Upper lobe of right lung (tissue), 1 donor: ENCODE results near the gene RFNG. TPM values are rescaled to one million over a fixed set of nuclear protein-coding genes. Genes with fewer than 3 reads are reported as not detected.

Experiments used
- ATAC-seq: fragments of 200-7000 bp; cut with Tn5 transposase; one replicate; pipeline ENCODE4 v1.9.1; 2020; ENCODE audit warnings: mild to moderate bottlenecking, moderate library complexity
- DNase-seq: peaks from one replicate; pipeline ENCODE4 v3.0.0-alpha.2; 2020
- H3K27ac ChIP-seq: fragments of 200-600 bp; one replicate; pipeline ENCODE4 v1.8.0; 2022
- H3K27me3 ChIP-seq: fragments of 200-600 bp; one replicate; pipeline ENCODE4 v1.8.0; 2022; ENCODE audit warnings: mild to moderate bottlenecking
- H3K36me3 ChIP-seq: fragments of 200-600 bp; one replicate; pipeline ENCODE4 v1.8.0; 2022
- H3K4me1 ChIP-seq: fragments of 200-600 bp; one replicate; pipeline ENCODE4 v1.8.0; 2022
- H3K4me3 ChIP-seq: fragments of 200-600 bp; one replicate; pipeline ENCODE4 v1.8.0; 2022; ENCODE audit warnings: mild to moderate bottlenecking
- H3K9me3 ChIP-seq: fragments of 200-600 bp; one replicate; pipeline ENCODE4 v1.8.0; 2022
- intact Hi-C: fragments of 100-400 bp; cut with DNase I; formaldehyde crosslinking; loops from one replicate; pipeline ENCODE4 v1.11.0; 2022
- total RNA-seq: library from RNA; stranded (reverse); fragmentation: NEBNext Ultra II Directional; extraction: Animal tissue kit (Norgen Biotek cat#: 25700); gene quantifications from one replicate; pipeline ENCODE4 v1.2.1, GENCODE V29; 2021
- TF ChIP-seq, protein P1 (sequence below): fragments of 200-600 bp; IDR thresholded peaks from one replicate; pipeline ENCODE4 v1.8.0; 2022; ENCODE audit warnings: antibody characterized with exemption
- donor health status: DM: no; HTN: yes; CAD: no; lungs with severe emphysema.

Gene RFNG
- total RNA-seq, 1 donor from 2014 or later, result 38.5 TPM

- DNase-seq (no peak), ATAC-seq (no peak)
- H3K27me3 ChIP-seq, result no peaks in the 10 kb centered on the region
- H3K36me3 ChIP-seq, result peaks cover 45% of the 10 kb centered on the region
- H3K27ac ChIP-seq, result no peak overlapping the region
- TF ChIP-seq, protein P1, sequence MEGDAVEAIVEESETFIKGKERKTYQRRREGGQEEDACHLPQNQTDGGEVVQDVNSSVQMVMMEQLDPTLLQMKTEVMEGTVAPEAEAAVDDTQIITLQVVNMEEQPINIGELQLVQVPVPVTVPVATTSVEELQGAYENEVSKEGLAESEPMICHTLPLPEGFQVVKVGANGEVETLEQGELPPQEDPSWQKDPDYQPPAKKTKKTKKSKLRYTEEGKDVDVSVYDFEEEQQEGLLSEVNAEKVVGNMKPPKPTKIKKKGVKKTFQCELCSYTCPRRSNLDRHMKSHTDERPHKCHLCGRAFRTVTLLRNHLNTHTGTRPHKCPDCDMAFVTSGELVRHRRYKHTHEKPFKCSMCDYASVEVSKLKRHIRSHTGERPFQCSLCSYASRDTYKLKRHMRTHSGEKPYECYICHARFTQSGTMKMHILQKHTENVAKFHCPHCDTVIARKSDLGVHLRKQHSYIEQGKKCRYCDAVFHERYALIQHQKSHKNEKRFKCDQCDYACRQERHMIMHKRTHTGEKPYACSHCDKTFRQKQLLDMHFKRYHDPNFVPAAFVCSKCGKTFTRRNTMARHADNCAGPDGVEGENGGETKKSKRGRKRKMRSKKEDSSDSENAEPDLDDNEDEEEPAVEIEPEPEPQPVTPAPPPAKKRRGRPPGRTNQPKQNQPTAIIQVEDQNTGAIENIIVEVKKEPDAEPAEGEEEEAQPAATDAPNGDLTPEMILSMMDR, result no peak
- H3K4me3 ChIP-seq, result no peak overlapping the region
- intact Hi-C loops, result no loop called here
- no peaks in the 10 kb centered on the region for H3K9me3 ChIP-seq
- peaks cover 15% of the 10 kb centered on the region for H3K4me1 ChIP-seq
Observed at GRCh38 chr17:82062076-82062983, 10.7 kb upstream of the RFNG start.

DNA sequence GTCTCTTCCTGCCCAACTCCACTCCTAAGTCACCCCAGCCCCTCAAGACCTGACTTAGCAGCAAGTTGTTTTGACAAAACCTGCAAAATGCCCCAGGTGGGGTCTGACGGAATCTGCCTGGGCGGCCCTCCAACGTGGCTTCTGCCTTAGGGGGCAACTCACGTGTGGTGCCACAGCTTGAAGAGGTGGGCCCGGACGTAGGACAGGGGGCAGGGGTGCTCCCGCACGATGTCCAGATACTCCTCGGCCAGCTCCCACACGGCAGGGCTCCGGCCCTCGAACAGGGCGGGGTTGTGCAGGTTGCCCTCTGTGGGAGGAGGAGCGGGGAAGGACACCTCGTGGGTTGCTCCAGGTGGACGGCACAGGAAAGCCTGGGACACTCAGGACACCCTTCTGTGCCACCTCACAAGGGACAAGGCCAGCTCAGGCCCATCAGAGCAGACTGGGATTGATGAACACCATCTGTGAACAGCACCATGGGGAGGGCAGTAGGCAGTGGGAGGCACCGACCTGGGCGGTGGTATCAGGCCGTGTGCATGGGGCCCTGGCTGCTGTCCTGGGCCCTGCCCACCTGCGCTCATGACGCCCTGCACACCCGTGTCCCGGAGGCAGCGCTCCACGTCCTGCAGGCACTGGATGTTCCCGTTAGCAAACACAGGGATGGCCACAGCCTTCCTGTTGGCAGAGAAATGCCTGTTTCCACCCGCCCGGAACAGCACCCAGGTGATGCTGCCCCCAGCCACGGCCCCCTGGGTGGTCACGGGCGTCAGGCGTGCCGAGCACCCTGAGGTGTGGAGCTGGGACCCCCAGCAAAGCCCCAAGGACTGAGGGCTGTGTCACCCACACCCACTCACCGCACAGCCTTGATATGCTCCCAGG, 9.7 kb upstream of the RFNG start:
- no peak overlapping the region for H3K27ac ChIP-seq
- DNase-seq, result no peak

DNA sequence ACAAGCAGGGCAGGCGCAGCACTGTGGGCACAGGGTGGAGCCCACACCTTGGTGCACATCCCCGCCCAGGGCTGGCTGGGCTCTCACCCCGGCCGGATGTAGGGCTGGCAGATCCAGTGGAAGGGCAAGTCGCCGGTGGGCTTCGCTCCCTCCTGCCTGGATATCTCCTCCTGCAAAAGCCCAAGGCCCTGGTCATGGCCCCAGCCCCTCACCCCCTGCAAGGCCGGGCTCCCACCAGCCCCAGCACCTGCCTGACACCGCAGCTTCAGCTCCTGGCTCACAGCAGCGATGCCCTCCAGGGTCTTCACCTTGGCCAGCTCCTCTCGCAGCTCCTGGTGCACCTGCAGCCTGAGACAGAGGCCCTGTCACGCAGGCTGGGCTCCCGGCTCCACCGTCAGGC, 9.0 kb upstream of the RFNG start:
- Histone ChIP-seq H3K36me3 (peaks cover 62% of the 10 kb centered on the region), H3K27me3 (no peaks in the 10 kb centered on the region), H3K4me1 (peaks cover 9% of the 10 kb centered on the region), H3K4me3 (no peak overlapping the region), H3K9me3 (no peaks in the 10 kb centered on the region), H3K27ac (no peak overlapping the region)
- intact Hi-C loops, result no loop called here
- DNase-seq (no peak), ATAC-seq (no peak)
- TF ChIP-seq, protein P1, result no peak

More for the DNA sequence above, 9.7 kb upstream of the RFNG start:
- no peak overlapping the region for H3K4me3 ChIP-seq
- H3K36me3 ChIP-seq, result peaks cover 56% of the 10 kb centered on the region
- intact Hi-C loops, result no loop called here
- H3K27me3 ChIP-seq, result no peaks in the 10 kb centered on the region
- TF ChIP-seq, protein P1, result no peak
- no peak for ATAC-seq
- H3K9me3 ChIP-seq, result no peaks in the 10 kb centered on the region
- peaks cover 13% of the 10 kb centered on the region for H3K4me1 ChIP-seq

GRCh38 chr17:82060001-82060380, 8.4 kb upstream of the RFNG start:
- peaks cover 68% of the 10 kb centered on the region for H3K36me3 ChIP-seq
- DNase-seq (no peak), ATAC-seq (no peak)
- H3K4me3 ChIP-seq, result no peak overlapping the region
- H3K27me3 ChIP-seq, result no peaks in the 10 kb centered on the region
- H3K4me1 ChIP-seq, result peaks cover 8% of the 10 kb centered on the region
- no peak overlapping the region for H3K27ac ChIP-seq
- intact Hi-C loops, result no loop called here
- no peaks in the 10 kb centered on the region for H3K9me3 ChIP-seq
- TF ChIP-seq, protein P1, result no peak

- Histone ChIP-seq H3K36me3 (peaks cover 73% of the 10 kb centered on the region), H3K27me3 (no peaks in the 10 kb centered on the region), H3K4me1 (peaks cover 2% of the 10 kb centered on the region), H3K27ac (no peak overlapping the region), H3K9me3 (no peaks in the 10 kb centered on the region), H3K4me3 (no peak overlapping the region)
- TF ChIP-seq, protein P1, result no peak
- intact Hi-C loops, result no loop called here
- DNase-seq (no peak), ATAC-seq (no peak)
Observed at GRCh38 chr17:82059272-82060000, 7.8 kb upstream of the RFNG start.
